Left kidney (tissue), 2 donors: ENCODE results near the gene DST. TPM values are rescaled to one million over a fixed set of nuclear protein-coding genes. Genes with fewer than 3 reads are reported as not detected.

Experiments used
- DNase-seq: peaks from one replicate; pipeline ENCODE4 v3.0.0-alpha.2; 2013
- polyA plus RNA-seq: library from polyadenylated mRNA; unstranded; fragments of 120-200 nt; gene quantifications from one replicate; pipeline ENCODE4 v1.2.1, GENCODE V29; 2013; ENCODE audit not compliant: insufficient read length

Gene DST
- polyA plus RNA-seq, 1 donor = 255 TPM

GRCh38 chr6:56624728-56625069 lies 18.0 kb downstream of the DST start:
- no peak for DNase-seq

- DNase-seq = no peak
Measured at GRCh38 chr6:56624046-56624727, 18.5 kb downstream of the DST start.

- no peak for DNase-seq
Measured at GRCh38 chr6:56620229-56620868, 22.3 kb downstream of the DST start.

GRCh38 chr6:56618050-56618449 lies 24.6 kb downstream of the DST start:
- no peak for DNase-seq

GRCh38 chr6:56616967-56617366 lies 25.7 kb downstream of the DST start:
- no peak for DNase-seq

GRCh38 chr6:56613247-56613851 lies 29.3 kb downstream of the DST start:
- no peak for DNase-seq

GRCh38 chr6:56608332-56608731 lies 34.4 kb downstream of the DST start:
- DNase-seq = no peak

- DNase-seq = no peak
Measured at GRCh38 chr6:56607111-56607752, 35.5 kb downstream of the DST start.

- no peak for DNase-seq
Measured at GRCh38 chr6:56605435-56605834, 37.3 kb downstream of the DST start.

GRCh38 chr6:56604186-56604585 lies 38.5 kb downstream of the DST start:
- DNase-seq = no peak

GRCh38 chr6:56601390-56601789 lies 41.3 kb downstream of the DST start:
- DNase-seq = no peak

GRCh38 chr6:56595490-56596122 lies 47.1 kb downstream of the DST start:
- DNase-seq = peak; percentile 44

GRCh38 chr6:56594699-56595098 lies 48.0 kb downstream of the DST start:
- no peak for DNase-seq

- no peak for DNase-seq
Measured at GRCh38 chr6:56593801-56594318, 48.8 kb downstream of the DST start.

GRCh38 chr6:56582236-56582635 lies 60.5 kb downstream of the DST start:
- no peak for DNase-seq

GRCh38 chr6:56581296-56581925 lies 61.3 kb downstream of the DST start:
- no peak for DNase-seq

GRCh38 chr6:56580271-56580670 lies 62.4 kb downstream of the DST start:
- DNase-seq = no peak

- no peak for DNase-seq
Measured at GRCh38 chr6:56579155-56579851, 63.4 kb downstream of the DST start.

GRCh38 chr6:56575736-56576135 lies 67.0 kb downstream of the DST start:
- DNase-seq = no peak

- no peak for DNase-seq
Measured at GRCh38 chr6:56574292-56574691, 68.4 kb downstream of the DST start.

- no peak for DNase-seq
Measured at GRCh38 chr6:56573624-56574023, 69.1 kb downstream of the DST start.
